ENCODE measurements around the gene HDAC4. TPM values are rescaled to one million over a fixed set of nuclear protein-coding genes. Genes with fewer than 3 reads are reported as not detected.

Gene HDAC4
- total and polyA plus RNA-seq, 5 donors: 7.8 to 29.1 (median 22.5) TPM

DNA sequence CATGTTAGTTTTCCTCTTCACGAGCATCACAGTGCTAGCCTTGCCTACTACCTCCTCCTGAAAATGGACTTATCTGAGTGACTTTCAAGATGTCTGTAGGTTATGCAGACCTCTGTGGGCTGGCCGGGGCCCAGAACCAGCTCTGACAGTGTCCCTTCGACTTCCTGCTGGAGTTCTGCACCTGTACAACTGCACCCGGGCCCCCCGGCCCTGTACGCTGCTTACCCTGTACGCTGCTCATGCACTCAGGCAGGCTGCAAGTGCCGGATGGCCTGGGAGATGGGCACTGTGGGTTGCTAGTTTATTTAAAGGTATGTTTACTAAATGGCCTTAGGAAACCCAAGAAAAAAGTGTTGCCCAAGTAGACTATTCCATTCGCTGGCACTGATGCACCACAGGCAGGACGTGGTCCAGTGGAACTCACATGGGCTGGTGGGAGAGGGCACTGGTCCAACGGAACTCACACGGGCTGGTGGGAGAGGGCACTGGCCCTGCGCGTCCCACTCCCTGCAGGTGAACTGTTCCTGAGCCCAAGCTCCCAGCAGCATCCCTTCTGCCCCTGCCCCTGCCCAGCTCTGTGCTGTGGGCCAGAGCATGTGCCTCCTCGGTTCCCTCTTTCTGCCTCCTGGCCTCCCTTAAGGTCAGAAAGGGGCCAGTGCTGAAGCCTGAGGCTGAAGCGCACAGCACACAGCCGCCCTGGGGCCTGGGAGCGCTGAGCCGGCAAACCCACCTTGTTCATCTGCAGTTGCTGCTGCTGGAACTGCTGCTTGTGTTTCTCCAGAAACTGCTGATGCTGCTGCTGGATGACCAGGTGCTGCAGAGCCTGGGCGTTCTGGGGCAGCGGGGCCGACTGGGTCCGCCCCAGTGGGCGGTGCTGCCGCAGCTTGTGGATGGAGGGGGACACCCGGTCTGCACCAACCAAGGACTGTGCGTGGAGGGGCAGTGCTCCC lies 274.8 kb downstream of the HDAC4 start:
- no peaks in the 10 kb centered on the region for H3K9me3 ChIP-seq (ENCODE audit: control insufficient read depth, low read length)
- no peak overlapping the region for H3K4me3 ChIP-seq (ENCODE audit: low read length)
- intact Hi-C loops (cut with DNase I): no loop called here
- no peaks in the 10 kb centered on the region for H3K27me3 ChIP-seq (ENCODE audit: control insufficient read depth, insufficient read depth)
- WGBS: 94% methylated on average over 27 of the region's 27 CpGs
- no peak overlapping the region for H3K27ac ChIP-seq (ENCODE audit: low read length)
- ATAC-seq: no peak
- peak in 2 of 3 donors; percentile 35 to 46 for DNase-seq
- H3K4me1 ChIP-seq (ENCODE audit: control insufficient read depth, insufficient read depth, low read length): peaks cover 3% of the 10 kb centered on the region

DNA sequence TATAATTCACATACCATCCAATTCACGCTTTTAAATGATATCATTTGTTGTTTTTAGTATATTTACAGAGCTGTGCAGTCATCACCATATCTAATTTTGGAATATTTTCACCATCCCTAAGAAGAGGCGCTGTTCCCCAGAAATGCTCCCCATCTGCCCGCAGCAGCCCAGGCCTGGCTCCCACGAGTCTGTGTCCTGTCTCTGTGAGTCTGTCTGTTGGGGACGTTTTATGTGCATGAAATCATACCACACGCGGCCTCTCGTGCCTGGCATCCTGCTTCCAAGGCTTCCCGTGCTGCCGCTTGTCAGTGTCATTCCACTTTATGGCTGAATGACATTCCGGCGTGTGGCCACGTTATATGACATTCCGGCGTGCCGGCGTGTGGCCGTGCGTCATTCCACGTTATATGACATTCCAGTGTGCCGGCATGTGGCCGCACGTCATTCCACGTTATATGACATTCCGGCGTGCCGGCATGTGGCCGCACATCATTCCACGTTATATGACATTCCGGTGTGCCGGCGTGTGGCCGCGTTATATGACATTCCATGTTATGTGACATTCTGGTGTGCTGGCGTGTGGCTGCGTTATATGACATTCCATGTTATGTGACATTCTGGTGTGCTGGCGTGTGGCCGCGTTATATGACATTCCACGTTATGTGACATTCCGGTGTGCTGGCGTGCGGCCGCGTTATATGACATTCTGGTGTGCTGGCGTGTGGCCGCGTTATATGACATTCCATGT lies 276.5 kb downstream of the HDAC4 start:
- intact Hi-C loops (cut with DNase I): no loop called here
- ATAC-seq: no peak

GRCh38 chr2:239122421-239123110 lies 278.3 kb downstream of the HDAC4 start:
- ATAC-seq (no peak), DNase-seq (peak in 2 of 3 donors; percentile 33 to 38)
- WGBS: 81% methylated on average over 20 of the region's 20 CpGs
- Histone ChIP-seq H3K9me3 (ENCODE audit: control insufficient read depth, low read length) (no peaks in the 10 kb centered on the region), H3K27me3 (ENCODE audit: control insufficient read depth, insufficient read depth) (no peaks in the 10 kb centered on the region), H3K4me3 (ENCODE audit: low read length) (no peak overlapping the region), H3K27ac (ENCODE audit: low read length) (no peak overlapping the region), H3K4me1 (ENCODE audit: control insufficient read depth, insufficient read depth, low read length) (peaks cover 3% of the 10 kb centered on the region)
- intact Hi-C loops (cut with DNase I): no loop called here

More for the DNA sequence above, 276.5 kb downstream of the HDAC4 start:
- H3K27me3 ChIP-seq (ENCODE audit: control insufficient read depth, insufficient read depth): no peaks in the 10 kb centered on the region
- no peaks in the 10 kb centered on the region for H3K9me3 ChIP-seq (ENCODE audit: control insufficient read depth, low read length)
- H3K4me1 ChIP-seq (ENCODE audit: control insufficient read depth, insufficient read depth, low read length): peaks cover 3% of the 10 kb centered on the region
- H3K4me3 ChIP-seq (ENCODE audit: low read length): no peak overlapping the region
- no peak overlapping the region for H3K27ac ChIP-seq (ENCODE audit: low read length)
- WGBS: 91% methylated on average over 48 of the region's 48 CpGs
- DNase-seq: peak in 2 of 3 donors; percentile 28 to 31

GRCh38 chr2:239121600-239122012 lies 279.2 kb downstream of the HDAC4 start:
- Histone ChIP-seq H3K27me3 (ENCODE audit: control insufficient read depth, insufficient read depth) (no peaks in the 10 kb centered on the region), H3K4me3 (ENCODE audit: low read length) (no peak overlapping the region), H3K9me3 (ENCODE audit: control insufficient read depth, low read length) (no peaks in the 10 kb centered on the region), H3K27ac (ENCODE audit: low read length) (no peak overlapping the region), H3K4me1 (ENCODE audit: control insufficient read depth, insufficient read depth, low read length) (peaks cover 3% of the 10 kb centered on the region)
- peak; percentile 45 to 52 for ATAC-seq
- DNase-seq: peak; percentile 53 to 72 (median 66)
- 67% methylated on average over 16 of the region's 16 CpGs for WGBS
- intact Hi-C loops (cut with DNase I): no loop called here

- 54% methylated on average over 4 of the region's 4 CpGs for WGBS
- DNase-seq: peak in 2 of 3 donors; percentile 39 to 54
- intact Hi-C loops (cut with DNase I): no loop called here
- Histone ChIP-seq H3K27ac (ENCODE audit: low read length) (no peak overlapping the region), H3K4me1 (ENCODE audit: control insufficient read depth, insufficient read depth, low read length) (peaks cover 3% of the 10 kb centered on the region), H3K4me3 (ENCODE audit: low read length) (no peak overlapping the region), H3K9me3 (ENCODE audit: control insufficient read depth, low read length) (no peaks in the 10 kb centered on the region), H3K27me3 (ENCODE audit: control insufficient read depth, insufficient read depth) (no peaks in the 10 kb centered on the region)
- peak in 1 of 2 donors; percentile 66 for ATAC-seq
Observed at GRCh38 chr2:239120664-239121063, 280.2 kb downstream of the HDAC4 start.

DNA sequence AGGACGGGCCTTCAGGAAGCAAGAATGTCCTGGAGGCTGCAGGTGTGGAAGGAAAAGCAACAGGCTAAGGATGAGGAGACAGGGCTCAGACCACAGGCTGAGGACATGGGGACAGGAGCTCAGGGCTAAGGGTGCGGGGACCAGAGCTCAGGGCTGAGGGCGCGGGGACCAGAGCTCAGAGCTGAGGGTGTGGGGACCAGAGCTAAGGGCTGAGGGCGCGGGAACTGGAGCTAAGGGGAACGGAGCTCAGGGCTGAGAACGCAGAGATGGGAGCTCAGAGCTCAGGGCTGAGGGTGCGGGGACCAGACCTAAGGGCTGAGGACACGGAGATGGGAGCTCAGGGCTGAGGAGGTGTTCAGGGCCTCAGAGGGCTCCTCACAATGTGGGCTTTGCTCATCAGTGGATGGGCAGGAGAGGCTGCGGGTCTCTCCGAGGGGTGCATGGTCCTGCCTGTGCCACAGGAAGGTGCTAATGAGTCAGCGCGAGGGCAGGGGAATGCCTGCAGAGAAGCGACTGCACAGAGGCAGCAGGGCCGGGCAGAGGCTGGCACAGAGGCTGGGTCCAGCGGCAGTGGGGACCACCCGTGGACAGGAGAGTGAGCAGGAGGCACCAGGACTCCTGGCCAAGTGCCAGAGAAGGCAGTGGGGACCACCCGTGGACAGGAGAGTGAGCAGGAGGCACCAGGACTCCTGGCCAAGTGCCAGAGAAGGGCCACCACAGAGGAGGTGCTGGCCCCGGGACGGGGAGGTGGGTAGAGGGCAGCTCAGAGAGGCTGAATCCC lies 281.3 kb downstream of the HDAC4 start:
- WGBS: 90% methylated on average over 21 of the region's 21 CpGs

DNA sequence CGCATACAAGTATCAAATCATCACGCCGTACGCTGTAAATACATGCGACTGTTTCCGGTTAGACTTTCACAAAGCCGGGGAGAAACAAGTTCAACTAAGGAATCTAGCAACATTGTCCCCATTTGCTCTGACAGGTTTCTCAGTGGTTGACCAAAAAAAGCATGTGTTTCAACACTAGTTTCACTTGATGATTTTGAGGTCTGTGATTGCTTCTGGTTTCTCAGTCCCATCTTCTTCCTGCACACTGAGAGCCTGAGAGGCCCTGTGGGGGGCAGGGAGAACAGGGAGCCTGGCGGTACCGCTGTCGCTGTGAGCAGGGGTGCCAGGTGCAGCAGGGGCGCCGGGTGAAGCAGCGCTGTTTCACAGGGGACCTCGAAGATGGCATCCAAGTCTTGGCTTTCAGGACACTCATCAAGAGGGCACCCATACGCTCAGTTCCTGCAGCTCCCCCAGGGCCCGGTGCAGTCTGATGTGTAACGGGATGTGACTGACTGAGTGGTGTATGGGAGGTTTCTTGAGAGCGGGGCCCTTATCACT lies 282.1 kb downstream of the HDAC4 start:
- Histone ChIP-seq H3K27ac (ENCODE audit: low read length) (no peak overlapping the region), H3K9me3 (ENCODE audit: control insufficient read depth, low read length) (no peaks in the 10 kb centered on the region), H3K27me3 (ENCODE audit: control insufficient read depth, insufficient read depth) (no peaks in the 10 kb centered on the region), H3K4me3 (ENCODE audit: low read length) (no peak overlapping the region), H3K4me1 (ENCODE audit: control insufficient read depth, insufficient read depth, low read length) (peaks cover 7% of the 10 kb centered on the region)
- 88% methylated on average over 18 of the region's 18 CpGs for WGBS
- ATAC-seq: no peak
- DNase-seq: peak in 2 of 3 donors; percentile 28 to 37
- intact Hi-C loops (cut with DNase I): no loop called here

More for the DNA sequence above, 281.3 kb downstream of the HDAC4 start:
- intact Hi-C loops (cut with DNase I): no loop called here
- Histone ChIP-seq H3K4me1 (ENCODE audit: control insufficient read depth, insufficient read depth, low read length) (peaks cover 3% of the 10 kb centered on the region), H3K27me3 (ENCODE audit: control insufficient read depth, insufficient read depth) (no peaks in the 10 kb centered on the region), H3K4me3 (ENCODE audit: low read length) (no peak overlapping the region), H3K27ac (ENCODE audit: low read length) (no peak overlapping the region), H3K9me3 (ENCODE audit: control insufficient read depth, low read length) (no peaks in the 10 kb centered on the region)
- peak in 2 of 3 donors; percentile 45 to 59 for DNase-seq
- no peak for ATAC-seq

GRCh38 chr2:239118264-239118663 lies 282.6 kb downstream of the HDAC4 start:
- Histone ChIP-seq H3K27me3 (ENCODE audit: control insufficient read depth, insufficient read depth) (no peaks in the 10 kb centered on the region), H3K4me3 (ENCODE audit: low read length) (no peak overlapping the region), H3K9me3 (ENCODE audit: control insufficient read depth, low read length) (no peaks in the 10 kb centered on the region), H3K4me1 (ENCODE audit: control insufficient read depth, insufficient read depth, low read length) (peaks cover 7% of the 10 kb centered on the region), H3K27ac (ENCODE audit: low read length) (no peak overlapping the region)
- intact Hi-C loops (cut with DNase I): no loop called here
- 93% methylated on average over 26 of the region's 26 CpGs for WGBS
- DNase-seq (peak in 2 of 3 donors; percentile 29 to 43), ATAC-seq (no peak)

GRCh38 chr2:239117831-239118230 lies 283.0 kb downstream of the HDAC4 start:
- Histone ChIP-seq H3K27me3 (ENCODE audit: control insufficient read depth, insufficient read depth) (no peaks in the 10 kb centered on the region), H3K4me3 (ENCODE audit: low read length) (no peak overlapping the region), H3K9me3 (ENCODE audit: control insufficient read depth, low read length) (no peaks in the 10 kb centered on the region), H3K27ac (ENCODE audit: low read length) (no peak overlapping the region), H3K4me1 (ENCODE audit: control insufficient read depth, insufficient read depth, low read length) (peaks cover 7% of the 10 kb centered on the region)
- DNase-seq: peak in 2 of 3 donors; percentile 9 to 30
- intact Hi-C loops (cut with DNase I): no loop called here
- WGBS: 94% methylated on average over 18 of the region's 18 CpGs
- no peak for ATAC-seq

All from right cardiac atrium (tissue), 5 donors.